HG02981 (cell line): ENCODE results near the gene ANKRD39.
"Not testable (repeated sequence)": the region's sequence is repeated elsewhere in the genome, so short reads cannot be mapped to it uniquely, and the experiment has no call there.

Experiments
- ATAC-seq: cut with Tn5 transposase; IDR thresholded peaks from one replicate; pipeline ENCODE4 v1.9.1; 2021; ENCODE audit warnings: mild to moderate bottlenecking, moderate library complexity; ENCODE audit not compliant: unreplicated experiment

The ANKRD39 gene

GRCh38 chr2:96873651-96874096, 15.9 kb upstream of the ANKRD39 start:
- no peak for ATAC-seq

GRCh38 chr2:96872591-96873349, 15.0 kb upstream of the ANKRD39 start:
- ATAC-seq: no peak

- ATAC-seq: no peak
Measured at GRCh38 chr2:96870626-96871255, 12.9 kb upstream of the ANKRD39 start.

- ATAC-seq: no peak
Measured at GRCh38 chr2:96869822-96870625, 12.2 kb upstream of the ANKRD39 start, which contains the start of gene SEMA4C. Gene SEMA4C (minus strand): TSS chr2:96870080. CDS start chr2:96867886, 2,194 bp downstream.

GRCh38 chr2:96869281-96869821, 11.5 kb upstream of the ANKRD39 start:
- peak; percentile 11 for ATAC-seq

GRCh38 chr2:96868555-96869280, 10.9 kb upstream of the ANKRD39 start:
- ATAC-seq: peak; percentile 48

- no peak for ATAC-seq
Measured at GRCh38 chr2:96867756-96868554, 10.1 kb upstream of the ANKRD39 start.

GRCh38 chr2:96866986-96867755, 9.4 kb upstream of the ANKRD39 start:
- ATAC-seq: no peak

GRCh38 chr2:96866586-96866985, 8.8 kb upstream of the ANKRD39 start:
- ATAC-seq: no peak

- no peak for ATAC-seq
Measured at GRCh38 chr2:96866149-96866548, 8.3 kb upstream of the ANKRD39 start.

- no peak for ATAC-seq
Measured at GRCh38 chr2:96865654-96866053, 7.8 kb upstream of the ANKRD39 start.

GRCh38 chr2:96864343-96865091, 6.7 kb upstream of the ANKRD39 start:
- no peak for ATAC-seq

GRCh38 chr2:96863575-96864342, 5.9 kb upstream of the ANKRD39 start:
- no peak for ATAC-seq

GRCh38 chr2:96863056-96863455, 5.2 kb upstream of the ANKRD39 start:
- ATAC-seq: not testable (repeated sequence)

- ATAC-seq: no peak
Measured at GRCh38 chr2:96861074-96861473, 3.3 kb upstream of the ANKRD39 start.

GRCh38 chr2:96860065-96861029, 2.5 kb upstream of the ANKRD39 start:
- no peak for ATAC-seq
